Astrocyte of the spinal cord (primary cell): ENCODE data around the gene GAS2L2.

Experiments used
- DNase-seq: peaks from one replicate; pipeline ENCODE4 v3.0.0; 2011; ENCODE audit warnings: low read depth, low spot score
- H3K4me3 ChIP-seq: 2 replicates; pipeline ENCODE4 v1.5.1; 2011; ENCODE audit warnings: low read depth, mild to moderate bottlenecking, low read length, moderate library complexity
- CTCF ChIP-seq: IDR thresholded peaks from 2 replicates; pipeline ENCODE4 v1.5.1; 2012; ENCODE audit warnings: low read depth, mild to moderate bottlenecking, low read length, inconsistent platforms
- in situ Hi-C: cut with HindIII; loops from 2 replicates; pipeline ENCODE4 v1.10.0; 2017; ENCODE audit warnings: low sequenced_read_pairs

GAS2L2 gene

GRCh38 chr17:35766489-35766877 is 13.4 kb upstream of the GAS2L2 start:
- no peak for DNase-seq
- H3K4me3 ChIP-seq: no peak overlapping the region
- in situ Hi-C loops: no loop called here
- TF ChIP-seq CTCF: no peak

GRCh38 chr17:35765756-35766488 is 12.9 kb upstream of the GAS2L2 start:
- TF ChIP-seq CTCF: no peak
- no peak overlapping the region for H3K4me3 ChIP-seq
- in situ Hi-C loops: no loop called here
- no peak for DNase-seq

GRCh38 chr17:35765086-35765710 is 12.2 kb upstream of the GAS2L2 start:
- no peak overlapping the region for H3K4me3 ChIP-seq
- DNase-seq: no peak
- TF ChIP-seq CTCF: no peak
- in situ Hi-C loops: no loop called here

- in situ Hi-C loops: no loop called here
- H3K4me3 ChIP-seq: peak overlapping the region; percentile 35
Measured at GRCh38 chr17:35764123-35764991, 11.3 kb upstream of the GAS2L2 start.

GRCh38 chr17:35763767-35764122 is 10.7 kb upstream of the GAS2L2 start:
- no peak overlapping the region for H3K4me3 ChIP-seq
- no peak for TF ChIP-seq CTCF
- no peak for DNase-seq
- in situ Hi-C loops: no loop called here

More at GRCh38 chr17:35764123-35764991, 11.3 kb upstream of the GAS2L2 start:
- DNase-seq: peak; percentile 80
- TF ChIP-seq CTCF: peak; percentile 83

- H3K4me3 ChIP-seq: no peak overlapping the region
- TF ChIP-seq CTCF: no peak
- DNase-seq: no peak
- in situ Hi-C loops: no loop called here
Measured at GRCh38 chr17:35761601-35762000, 8.6 kb upstream of the GAS2L2 start.
